IMR-90 (cell line): Measurements from ENCODE around the gene CCDC71. TPM values are rescaled to one million over a fixed set of nuclear protein-coding genes. Genes with fewer than 3 reads are reported as not detected.

Experiments
- ATAC-seq: fragments of 200-7000 bp; cut with Tn5 transposase; 2 replicates; pipeline ENCODE4 v1.9.1; 2020; ENCODE audit warnings: low read depth, mild to moderate bottlenecking, moderate library complexity
- BruUV-seq: library from RNA; stranded (reverse); fragments of 400-500 nt; replicated peaks from 2 replicates; lab custom pipeline; 2021; lab: Mats Ljungman, UMichigan
- CTCF ChIA-PET: fragments of 300-600 bp; formaldehyde crosslinking; extraction: SDS; loops from one replicate; lab custom pipeline; 2021; ENCODE audit warnings: antibody characterized with exemption; lab: Yijun Ruan, JAX
- POLR2A ChIA-PET: fragments of 300-600 bp; sonication (Branson Sonifier 250); formaldehyde crosslinking; loops from one replicate; lab custom pipeline; 2022; ENCODE audit warnings: antibody characterized with exemption; ENCODE audit not compliant: unreplicated experiment; lab: Charles Lee
- DNase-seq: peaks from one replicate; pipeline ENCODE4 v3.0.0; 2013
- H2AFZ ChIP-seq: replicated peaks from 2 replicates; pipeline ENCODE3; 2013; ENCODE audit warnings: low read length, mild to moderate bottlenecking; ENCODE audit not compliant: poor library complexity
- H2AK5ac ChIP-seq: 2 replicates; pipeline ENCODE4 v1.6.1; 2013; ENCODE audit warnings: low read depth, low read length, inconsistent platforms
- H2AK9ac ChIP-seq: replicated peaks from 2 replicates; pipeline ENCODE3; 2013; ENCODE audit warnings: mild to moderate bottlenecking, low read depth, low read length, moderate library complexity; ENCODE audit not compliant: poor library complexity
- H2BK120ac ChIP-seq: 2 replicates; pipeline ENCODE4 v1.6.1; 2013; ENCODE audit warnings: low read depth, low read length, inconsistent platforms
- H2BK15ac ChIP-seq: 3 replicates; pipeline ENCODE4 v1.6.1; 2013; ENCODE audit warnings: low read depth, low read length, inconsistent platforms
- H2BK20ac ChIP-seq: 2 replicates; pipeline ENCODE4 v1.6.1; 2013; ENCODE audit warnings: low read depth, mild to moderate bottlenecking, inconsistent platforms, low read length, moderate library complexity
- H2BK5ac ChIP-seq: 2 replicates; pipeline ENCODE4 v1.6.1; 2013; ENCODE audit warnings: mild to moderate bottlenecking, low read depth, low read length, inconsistent platforms; ENCODE audit not compliant: poor library complexity, severe bottlenecking
- H3K14ac ChIP-seq: replicated peaks from 2 replicates; pipeline ENCODE4 v1.6.1; 2013; ENCODE audit warnings: low read depth, low read length, inconsistent platforms
- H3K18ac ChIP-seq: 2 replicates; pipeline ENCODE4 v1.6.1; 2013; ENCODE audit warnings: low read depth, low read length, control low read depth
- H3K23ac ChIP-seq: 2 replicates; pipeline ENCODE4 v1.6.1; 2013; ENCODE audit warnings: low read depth, low read length, inconsistent platforms
- H3K27ac ChIP-seq: 2 replicates; pipeline ENCODE4 v1.5.1; 2013; ENCODE audit warnings: mild to moderate bottlenecking, control low read depth, low read length; ENCODE audit not compliant: insufficient read depth
- H3K27me3 ChIP-seq: 2 replicates; pipeline ENCODE4 v1.6.1; 2013; ENCODE audit warnings: low read length; ENCODE audit not compliant: control insufficient read depth, insufficient read depth
- H3K36me3 ChIP-seq: 2 replicates; pipeline ENCODE4 v1.6.1; 2013; ENCODE audit warnings: low read length, mixed read lengths; ENCODE audit not compliant: control insufficient read depth, insufficient read depth
- H3K4ac ChIP-seq: 2 replicates; pipeline ENCODE4 v1.6.1; 2013; ENCODE audit warnings: low read depth, low read length, inconsistent platforms
- H3K4me1 ChIP-seq: 2 replicates; pipeline ENCODE4 v1.6.1; 2013; ENCODE audit warnings: low read length, mixed read lengths; ENCODE audit not compliant: control insufficient read depth, insufficient read depth
- H3K4me2 ChIP-seq: 2 replicates; pipeline ENCODE4 v1.6.1; 2013; ENCODE audit warnings: low read depth, mild to moderate bottlenecking, control low read depth, low read length, moderate library complexity
- H3K4me3 ChIP-seq: 2 replicates; pipeline ENCODE4 v1.5.1; 2013; ENCODE audit warnings: low read depth, mild to moderate bottlenecking, control low read depth, low read length, moderate library complexity; ENCODE audit not compliant: insufficient read depth
- H3K56ac ChIP-seq: 2 replicates; pipeline ENCODE4 v1.6.1; 2013; ENCODE audit warnings: low read length, inconsistent platforms; ENCODE audit not compliant: insufficient read depth; ENCODE audit errors: extremely low read depth
- H3K79me1 ChIP-seq, 2 experiments: 2 replicates each; pipeline ENCODE4 v1.6.1; 2013; ENCODE audit warnings: low read length in 2 of 2, inconsistent platforms in 1 of 2, low read depth in 1 of 2
- H3K9ac ChIP-seq: 2 replicates; pipeline ENCODE4 v1.6.1; 2013; ENCODE audit warnings: low read depth, low read length, control low read depth
- H3K9me1 ChIP-seq: 2 replicates; pipeline ENCODE4 v1.6.1; 2013; ENCODE audit warnings: low read length, inconsistent platforms; ENCODE audit not compliant: insufficient read depth
- H3K9me3 ChIP-seq: 2 replicates; pipeline ENCODE4 v1.6.1; 2013; ENCODE audit warnings: low read length; ENCODE audit not compliant: control insufficient read depth, insufficient read depth
- H4K20me1 ChIP-seq: 2 replicates; pipeline ENCODE4 v1.6.1; 2013; ENCODE audit warnings: low read length, inconsistent platforms; ENCODE audit not compliant: insufficient read depth
- H4K5ac ChIP-seq: 2 replicates; pipeline ENCODE4 v1.6.1; 2013; ENCODE audit warnings: mild to moderate bottlenecking, low read depth, low read length, control low read depth
- H4K8ac ChIP-seq, 2 experiments: 2 replicates each; pipeline ENCODE4 v1.6.1; 2013; ENCODE audit warnings: low read depth in 2 of 2, low read length in 2 of 2, control low read depth in 1 of 2, inconsistent platforms in 1 of 2
- H4K91ac ChIP-seq: 2 replicates; pipeline ENCODE4 v1.6.1; 2013; ENCODE audit warnings: low read depth, low read length, inconsistent platforms; ENCODE audit not compliant: insufficient read depth
- BHLHE40 ChIP-seq: fragments of 150-350 bp; IDR thresholded peaks from 2 replicates; pipeline ENCODE4 v1.6.1; 2016; ENCODE audit warnings: mild to moderate bottlenecking, low read depth, low read length
- CHD1 ChIP-seq: IDR thresholded peaks from 2 replicates; pipeline ENCODE4 v1.6.1; 2012; ENCODE audit warnings: low read depth, low read length, improper control_type of control experiment
- CTCF ChIP-seq: conservative IDR thresholded peaks from 2 replicates; pipeline ENCODE4 v1.5.1; 2012; ENCODE audit warnings: mild to moderate bottlenecking, low read depth, low read length, improper control_type of control experiment
- MAFK ChIP-seq: IDR thresholded peaks from 2 replicates; pipeline ENCODE4 v1.6.1; 2012; ENCODE audit warnings: low read depth, low read length, improper control_type of control experiment
- MAZ ChIP-seq: IDR thresholded peaks from 2 replicates; pipeline ENCODE4 v1.6.1; 2012; ENCODE audit warnings: low read depth, mild to moderate bottlenecking, low read length, improper control_type of control experiment, moderate library complexity, borderline replicate concordance
- MXI1 ChIP-seq: IDR thresholded peaks from 2 replicates; pipeline ENCODE4 v1.6.1; 2012; ENCODE audit warnings: low read depth, mild to moderate bottlenecking, low read length, moderate library complexity, borderline replicate concordance
- NFE2L2 ChIP-seq: fragments of 150-350 bp; IDR thresholded peaks from 2 replicates; pipeline ENCODE4 v1.6.1; 2016; ENCODE audit warnings: low read depth, mild to moderate bottlenecking, low read length
- RAD21 ChIP-seq: IDR thresholded peaks from 2 replicates; pipeline ENCODE4 v1.6.1; 2012; ENCODE audit warnings: low read length, improper control_type of control experiment
- RCOR1 ChIP-seq: IDR thresholded peaks from 2 replicates; pipeline ENCODE4 v1.6.1; 2012; ENCODE audit warnings: mild to moderate bottlenecking, low read length, improper control_type of control experiment; ENCODE audit not compliant: insufficient replicate concordance
- SMC3 ChIP-seq: fragments of 150-350 bp; IDR thresholded peaks from 2 replicates; pipeline ENCODE4 v1.6.1; 2016; ENCODE audit warnings: low read depth, mild to moderate bottlenecking, antibody characterized with exemption, low read length, moderate library complexity
- USF2 ChIP-seq: fragments of 150-350 bp; IDR thresholded peaks from 2 replicates; pipeline ENCODE4 v1.6.1; 2017; ENCODE audit warnings: mild to moderate bottlenecking, antibody characterized with exemption, low read length, low read depth
- WGBS, 2 experiments: methylation state at CpG; one replicate each; pipeline versions ENCODE4 v1.1.5 to v1.1.7; 2013; ENCODE audit warnings: missing lambda C conversion rate in 2 of 2; ENCODE audit not compliant: insufficient read length in 1 of 2; ENCODE audit errors: extremely low coverage in 2 of 2; 5-methylcytosine and 5-hydroxymethylcytosine counted together
- dilution Hi-C: fragments of 300-500 bp; cut with HindIII; formaldehyde crosslinking; loops from one replicate; pipeline ENCODE4 v1.14.3; 2018; ENCODE audit warnings: low sequenced_read_pairs; ENCODE audit not compliant: unreplicated experiment
- in situ Hi-C: fragments of 300-500 bp; cut with MboI; formaldehyde crosslinking; loops from 3 replicates; pipeline ENCODE4 v1.14.3; 2019; ENCODE audit warnings: low sequenced_read_pairs, inconsistent platforms, mixed read lengths
- intact Hi-C: fragments of 100-400 bp; cut with micrococcal nuclease; formaldehyde crosslinking; loops from 2 replicates; pipeline ENCODE4 v1.10.0; 2022
- polyA plus RNA-seq, 3 experiments: library from polyadenylated mRNA; depleted of rRNA; stranded (reverse); fragments of >200 nt; gene quantifications; 2 replicates each; pipeline ENCODE4 v1.2.3, GENCODE V29; 2012; ENCODE audit warnings: low replicate concordance in 1 of 3
- total RNA-seq: library from RNA; depleted of rRNA; stranded (reverse); fragments of >200 nt; gene quantifications from 2 replicates; pipeline ENCODE4 v1.2.3, GENCODE V29; 2012

Gene CCDC71
- total and polyA plus RNA-seq, 2 of the 4 experiments (the other 2 are of a cell fraction): 29.4 to 35.9 TPM

- no peak for TF ChIP-seq NFE2L2
- TF ChIP-seq MAZ: peak; percentile 73; the same call in 1 of the 2 replicates
Observed at GRCh38 chr3:49171119-49171774, 5.1 kb upstream of the CCDC71 start, which contains the start of gene KLHDC8B (continued).

DNA sequence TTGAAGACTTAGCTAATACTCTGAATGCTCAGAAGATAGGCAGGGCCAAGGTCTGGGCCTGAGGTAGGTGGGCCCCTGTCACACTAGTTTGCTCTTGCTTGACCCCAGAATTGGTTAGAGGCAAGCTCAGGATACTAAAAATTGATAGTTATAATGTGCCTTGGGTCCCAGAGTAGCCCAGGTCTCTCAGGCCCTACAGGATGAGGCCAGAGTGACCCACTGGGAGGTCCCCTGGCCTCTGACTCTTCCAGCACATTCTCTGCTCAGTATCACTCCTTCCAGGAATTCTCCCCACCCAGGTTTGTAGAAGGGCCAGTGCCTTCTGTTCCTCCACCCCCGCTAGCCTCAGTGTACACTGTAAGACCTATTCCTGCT lies 4.6 kb upstream of the CCDC71 start:
- no peak for ATAC-seq
- ChIA-PET POLR2A (interaction anchor here (0.7 kb wide), 1 partner anchor 155 kb away, joined by 3 read pairs; no protein-coding TSS in a partner anchor), CTCF (interaction anchor here (0.6 to 1.7 kb wide), 7 partner anchors 9 to 279 kb away, joined by 3 to 6 read pairs (median 4); partner anchors contain the start of gene QRICH1)
- Histone ChIP-seq H4K5ac (peak overlapping the region; percentile 71), H3K9ac (peak overlapping the region; percentile 68), H2AFZ (peak overlapping the region; percentile 98), H3K9me3 (no peaks in the 10 kb centered on the region), H3K79me1 (peaks cover 12 to 48% of the 10 kb centered on the region in 2 experiments; a peak in 3 of 4 replicates), H3K56ac (no peak overlapping the region), H3K23ac (no peak overlapping the region), H4K8ac (peak overlapping the region; percentile 87 to 90), H3K27ac (peak overlapping the region; percentile 49), H3K4ac (peak overlapping the region; percentile 28; the same call in 1 of the 2 replicates), H3K18ac (no peak overlapping the region), H3K14ac (peak overlapping the region; percentile 26; the same call in 1 of the 2 replicates), H2BK120ac (peak overlapping the region; percentile 26; the same call in 1 of the 2 replicates), H3K4me2 (peak overlapping the region; percentile 80), H2BK15ac (no peak overlapping the region), H2BK5ac (peak overlapping the region; percentile 19), H4K91ac (peak overlapping the region; percentile 45; the same call in 1 of the 2 replicates), H3K27me3 (no peaks in the 10 kb centered on the region), H2AK9ac (peak overlapping the region; percentile 35), H3K4me3 (peak overlapping the region; percentile 50), H2BK20ac (no peak overlapping the region), H2AK5ac (peak overlapping the region; percentile 63; the same call in 1 of the 2 replicates), H3K36me3 (peaks cover 11% of the 10 kb centered on the region; the same call in 1 of the 2 replicates), H3K4me1 (peaks cover 27% of the 10 kb centered on the region), H3K9me1 (peaks cover 32% of the 10 kb centered on the region), H4K20me1 (no peaks in the 10 kb centered on the region)
- dilution Hi-C loops: no loop called here
- DNase-seq: no peak
- in situ Hi-C loops: loop anchor here (25.0 kb wide), 1 partner anchor 267 kb away; the partner anchor contains the start of gene NICN1
- WGBS, 2 experiments: 0% methylated on average over 1 of the region's 1 CpG; no CpG with 5 or more reads in 1 of the 2 experiments
- intact Hi-C loops: loop anchor here (1.0 to 5.0 kb wide), 3 partner anchors 107 to 279 kb away; partner anchors contain the start of gene C3orf62
- no TSS peak for BruUV-seq
- no peak for TF ChIP-seq MAZ
- no peak for TF ChIP-seq RAD21
- TF ChIP-seq MAFK: no peak
- TF ChIP-seq CTCF: no peak
- no peak for TF ChIP-seq SMC3
- no peak for TF ChIP-seq USF2
- TF ChIP-seq NFE2L2: no peak
- TF ChIP-seq RCOR1: no peak
- TF ChIP-seq BHLHE40: no peak
- TF ChIP-seq MXI1: no peak
- TF ChIP-seq CHD1: no peak
